IMR-90 (cell line): ENCODE data around the gene GRIN2A. TPM values are rescaled to one million over a fixed set of nuclear protein-coding genes. Genes with fewer than 3 reads are reported as not detected.

ENCODE experiments used
- ATAC-seq: fragments of 200-7000 bp; cut with Tn5 transposase; 2 replicates; pipeline ENCODE4 v1.9.1; 2020; ENCODE audit warnings: low read depth, mild to moderate bottlenecking, moderate library complexity
- BruUV-seq: library from RNA; stranded (reverse); fragments of 400-500 nt; replicated peaks from 2 replicates; lab custom pipeline; 2021; lab: Mats Ljungman, UMichigan
- CTCF ChIA-PET: fragments of 300-600 bp; formaldehyde crosslinking; extraction: SDS; loops from one replicate; lab custom pipeline; 2021; ENCODE audit warnings: antibody characterized with exemption; lab: Yijun Ruan, JAX
- POLR2A ChIA-PET: fragments of 300-600 bp; sonication (Branson Sonifier 250); formaldehyde crosslinking; loops from one replicate; lab custom pipeline; 2022; ENCODE audit warnings: antibody characterized with exemption; ENCODE audit not compliant: unreplicated experiment; lab: Charles Lee
- DNase-seq: peaks from one replicate; pipeline ENCODE4 v3.0.0; 2013
- H2AFZ ChIP-seq: replicated peaks from 2 replicates; pipeline ENCODE3; 2013; ENCODE audit warnings: low read length, mild to moderate bottlenecking; ENCODE audit not compliant: poor library complexity
- H2AK5ac ChIP-seq: 2 replicates; pipeline ENCODE4 v1.6.1; 2013; ENCODE audit warnings: low read depth, low read length, inconsistent platforms
- H2AK9ac ChIP-seq: replicated peaks from 2 replicates; pipeline ENCODE3; 2013; ENCODE audit warnings: mild to moderate bottlenecking, low read depth, low read length, moderate library complexity; ENCODE audit not compliant: poor library complexity
- H2BK120ac ChIP-seq: 2 replicates; pipeline ENCODE4 v1.6.1; 2013; ENCODE audit warnings: low read depth, low read length, inconsistent platforms
- H2BK15ac ChIP-seq: 3 replicates; pipeline ENCODE4 v1.6.1; 2013; ENCODE audit warnings: low read depth, low read length, inconsistent platforms
- H2BK20ac ChIP-seq: 2 replicates; pipeline ENCODE4 v1.6.1; 2013; ENCODE audit warnings: low read depth, mild to moderate bottlenecking, inconsistent platforms, low read length, moderate library complexity
- H2BK5ac ChIP-seq: 2 replicates; pipeline ENCODE4 v1.6.1; 2013; ENCODE audit warnings: mild to moderate bottlenecking, low read depth, low read length, inconsistent platforms; ENCODE audit not compliant: poor library complexity, severe bottlenecking
- H3K14ac ChIP-seq: replicated peaks from 2 replicates; pipeline ENCODE4 v1.6.1; 2013; ENCODE audit warnings: low read depth, low read length, inconsistent platforms
- H3K18ac ChIP-seq: 2 replicates; pipeline ENCODE4 v1.6.1; 2013; ENCODE audit warnings: low read depth, low read length, control low read depth
- H3K23ac ChIP-seq: 2 replicates; pipeline ENCODE4 v1.6.1; 2013; ENCODE audit warnings: low read depth, low read length, inconsistent platforms
- H3K27ac ChIP-seq: 2 replicates; pipeline ENCODE4 v1.5.1; 2013; ENCODE audit warnings: mild to moderate bottlenecking, control low read depth, low read length; ENCODE audit not compliant: insufficient read depth
- H3K27me3 ChIP-seq: 2 replicates; pipeline ENCODE4 v1.6.1; 2013; ENCODE audit warnings: low read length; ENCODE audit not compliant: control insufficient read depth, insufficient read depth
- H3K36me3 ChIP-seq: 2 replicates; pipeline ENCODE4 v1.6.1; 2013; ENCODE audit warnings: low read length, mixed read lengths; ENCODE audit not compliant: control insufficient read depth, insufficient read depth
- H3K4ac ChIP-seq: 2 replicates; pipeline ENCODE4 v1.6.1; 2013; ENCODE audit warnings: low read depth, low read length, inconsistent platforms
- H3K4me1 ChIP-seq: 2 replicates; pipeline ENCODE4 v1.6.1; 2013; ENCODE audit warnings: low read length, mixed read lengths; ENCODE audit not compliant: control insufficient read depth, insufficient read depth
- H3K4me2 ChIP-seq: 2 replicates; pipeline ENCODE4 v1.6.1; 2013; ENCODE audit warnings: low read depth, mild to moderate bottlenecking, control low read depth, low read length, moderate library complexity
- H3K4me3 ChIP-seq: 2 replicates; pipeline ENCODE4 v1.5.1; 2013; ENCODE audit warnings: low read depth, mild to moderate bottlenecking, control low read depth, low read length, moderate library complexity; ENCODE audit not compliant: insufficient read depth
- H3K56ac ChIP-seq: 2 replicates; pipeline ENCODE4 v1.6.1; 2013; ENCODE audit warnings: low read length, inconsistent platforms; ENCODE audit not compliant: insufficient read depth; ENCODE audit errors: extremely low read depth
- H3K79me1 ChIP-seq, 2 experiments: 2 replicates each; pipeline ENCODE4 v1.6.1; 2013; ENCODE audit warnings: low read length in 2 of 2, inconsistent platforms in 1 of 2, low read depth in 1 of 2
- H3K9ac ChIP-seq: 2 replicates; pipeline ENCODE4 v1.6.1; 2013; ENCODE audit warnings: low read depth, low read length, control low read depth
- H3K9me1 ChIP-seq: 2 replicates; pipeline ENCODE4 v1.6.1; 2013; ENCODE audit warnings: low read length, inconsistent platforms; ENCODE audit not compliant: insufficient read depth
- H3K9me3 ChIP-seq: 2 replicates; pipeline ENCODE4 v1.6.1; 2013; ENCODE audit warnings: low read length; ENCODE audit not compliant: control insufficient read depth, insufficient read depth
- H4K20me1 ChIP-seq: 2 replicates; pipeline ENCODE4 v1.6.1; 2013; ENCODE audit warnings: low read length, inconsistent platforms; ENCODE audit not compliant: insufficient read depth
- H4K5ac ChIP-seq: 2 replicates; pipeline ENCODE4 v1.6.1; 2013; ENCODE audit warnings: mild to moderate bottlenecking, low read depth, low read length, control low read depth
- H4K8ac ChIP-seq, 2 experiments: 2 replicates each; pipeline ENCODE4 v1.6.1; 2013; ENCODE audit warnings: low read depth in 2 of 2, low read length in 2 of 2, control low read depth in 1 of 2, inconsistent platforms in 1 of 2
- H4K91ac ChIP-seq: 2 replicates; pipeline ENCODE4 v1.6.1; 2013; ENCODE audit warnings: low read depth, low read length, inconsistent platforms; ENCODE audit not compliant: insufficient read depth
- BHLHE40 ChIP-seq: fragments of 150-350 bp; IDR thresholded peaks from 2 replicates; pipeline ENCODE4 v1.6.1; 2016; ENCODE audit warnings: mild to moderate bottlenecking, low read depth, low read length
- CTCF ChIP-seq: conservative IDR thresholded peaks from 2 replicates; pipeline ENCODE4 v1.5.1; 2012; ENCODE audit warnings: mild to moderate bottlenecking, low read depth, low read length, improper control_type of control experiment
- ELK1 ChIP-seq: fragments of 150-350 bp; IDR thresholded peaks from 2 replicates; pipeline ENCODE4 v1.6.1; 2016; ENCODE audit warnings: low read depth, mild to moderate bottlenecking, low read length, moderate library complexity, borderline replicate concordance
- FOS ChIP-seq: fragments of 150-350 bp; IDR thresholded peaks from 2 replicates; pipeline ENCODE4 v1.6.1; 2016; ENCODE audit warnings: low read depth, low read length
- MAZ ChIP-seq: IDR thresholded peaks from 2 replicates; pipeline ENCODE4 v1.6.1; 2012; ENCODE audit warnings: low read depth, mild to moderate bottlenecking, low read length, improper control_type of control experiment, moderate library complexity, borderline replicate concordance
- RFX5 ChIP-seq: IDR thresholded peaks from 2 replicates; pipeline ENCODE4 v1.8.0; 2012; ENCODE audit warnings: low read depth, mild to moderate bottlenecking, low read length, moderate library complexity
- USF2 ChIP-seq: fragments of 150-350 bp; IDR thresholded peaks from 2 replicates; pipeline ENCODE4 v1.6.1; 2017; ENCODE audit warnings: mild to moderate bottlenecking, antibody characterized with exemption, low read length, low read depth
- WGBS, 2 experiments: methylation state at CpG; one replicate each; pipeline versions ENCODE4 v1.1.5 to v1.1.7; 2013; ENCODE audit warnings: missing lambda C conversion rate in 2 of 2; ENCODE audit not compliant: insufficient read length in 1 of 2; ENCODE audit errors: extremely low coverage in 2 of 2; 5-methylcytosine and 5-hydroxymethylcytosine counted together
- dilution Hi-C: fragments of 300-500 bp; cut with HindIII; formaldehyde crosslinking; loops from one replicate; pipeline ENCODE4 v1.14.3; 2018; ENCODE audit warnings: low sequenced_read_pairs; ENCODE audit not compliant: unreplicated experiment
- in situ Hi-C: fragments of 300-500 bp; cut with MboI; formaldehyde crosslinking; loops from 3 replicates; pipeline ENCODE4 v1.14.3; 2019; ENCODE audit warnings: low sequenced_read_pairs, inconsistent platforms, mixed read lengths
- intact Hi-C: fragments of 100-400 bp; cut with micrococcal nuclease; formaldehyde crosslinking; loops from 2 replicates; pipeline ENCODE4 v1.10.0; 2022
- polyA plus RNA-seq, 3 experiments: library from polyadenylated mRNA; depleted of rRNA; stranded (reverse); fragments of >200 nt; gene quantifications; 2 replicates each; pipeline ENCODE4 v1.2.3, GENCODE V29; 2012; ENCODE audit warnings: low replicate concordance in 1 of 3
- total RNA-seq: library from RNA; depleted of rRNA; stranded (reverse); fragments of >200 nt; gene quantifications from 2 replicates; pipeline ENCODE4 v1.2.3, GENCODE V29; 2012

GRIN2A gene
- total and polyA plus RNA-seq, 2 of the 4 experiments (the other 2 are of a cell fraction): under 0.01 TPM; not detected in 1

- no peak overlapping the region for H4K91ac ChIP-seq
- peak; percentile 5 for DNase-seq
- no peak overlapping the region for H2BK20ac ChIP-seq
- in situ Hi-C loops (no loop called here), intact Hi-C loops (no loop called here), dilution Hi-C loops (no loop called here)
- H3K79me1 ChIP-seq: no peaks in the 10 kb centered on the region
- no peaks in the 10 kb centered on the region for H3K27me3 ChIP-seq
- no peak overlapping the region for H3K4ac ChIP-seq
- 0% methylated on average over 1 of the region's 3 CpGs; no CpG with 5 or more reads in 1 of the 2 experiments for WGBS, 2 experiments
- no peak overlapping the region for H2AK9ac ChIP-seq
- H3K9me3 ChIP-seq: peaks cover 15% of the 10 kb centered on the region
- H2BK5ac ChIP-seq: no peak overlapping the region
- no peak overlapping the region for H4K8ac ChIP-seq
- BruUV-seq: no TSS peak
- H2AK5ac ChIP-seq: no peak overlapping the region
- ChIA-PET POLR2A (no interaction called here), CTCF (interaction anchor here (0.5 kb wide), 1 partner anchor 33 kb away, joined by 3 read pairs; no protein-coding TSS in a partner anchor)
- no peak overlapping the region for H3K56ac ChIP-seq
- no peak overlapping the region for H2BK120ac ChIP-seq
- no peak overlapping the region for H3K9ac ChIP-seq
- no peak for ATAC-seq
- no peak overlapping the region for H2BK15ac ChIP-seq
- no peaks in the 10 kb centered on the region for H3K4me1 ChIP-seq
- TF ChIP-seq FOS (no peak), BHLHE40 (no peak), CTCF (no peak), RFX5 (no peak), MAZ (no peak), ELK1 (no peak), USF2 (no peak)
- H2AFZ ChIP-seq: no peak overlapping the region
- no peak overlapping the region for H4K5ac ChIP-seq
- no peak overlapping the region for H3K23ac ChIP-seq
- H3K9me1 ChIP-seq: no peaks in the 10 kb centered on the region
- H3K4me3 ChIP-seq: no peak overlapping the region
- H3K14ac ChIP-seq: no peak overlapping the region
- no peak overlapping the region for H3K18ac ChIP-seq
- H3K36me3 ChIP-seq: no peaks in the 10 kb centered on the region
- no peaks in the 10 kb centered on the region for H4K20me1 ChIP-seq
- H3K27ac ChIP-seq: no peak overlapping the region
- H3K4me2 ChIP-seq: no peak overlapping the region
These were observed 55.5 kb downstream of the GRIN2A start for GRCh38 chr16:10126686-10127085.
